ENCODE measurements around the gene MEIS2. TPM values are rescaled to one million over a fixed set of nuclear protein-coding genes. Genes with fewer than 3 reads are reported as not detected.

The MEIS2 gene
- total RNA-seq, 1 experiment from 2014 or later: 59.3 TPM

GRCh38 chr15:37112971-37113670 lies 12.8 kb upstream of the MEIS2 start:
- DNase-seq (ENCODE audit: low spot score): no peak

GRCh38 chr15:37112171-37112570 lies 11.8 kb upstream of the MEIS2 start:
- peak; percentile 54 for DNase-seq (ENCODE audit: low spot score)

DNA sequence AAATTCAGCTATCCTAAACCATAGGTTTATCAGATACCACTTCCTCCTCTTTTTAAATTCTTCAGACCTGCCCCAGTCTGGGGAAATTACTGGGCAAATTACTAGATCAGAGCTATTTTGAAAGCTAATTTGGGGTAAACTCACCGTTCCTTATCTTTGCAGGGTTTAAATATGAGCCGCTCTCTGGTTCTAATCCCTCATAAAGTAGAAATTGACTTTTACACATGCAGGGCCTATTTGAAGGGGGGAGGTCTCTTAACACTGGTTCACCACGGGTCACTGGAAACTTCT lies 11.0 kb upstream of the MEIS2 start:
- no peak for DNase-seq (ENCODE audit: low spot score)

DNA sequence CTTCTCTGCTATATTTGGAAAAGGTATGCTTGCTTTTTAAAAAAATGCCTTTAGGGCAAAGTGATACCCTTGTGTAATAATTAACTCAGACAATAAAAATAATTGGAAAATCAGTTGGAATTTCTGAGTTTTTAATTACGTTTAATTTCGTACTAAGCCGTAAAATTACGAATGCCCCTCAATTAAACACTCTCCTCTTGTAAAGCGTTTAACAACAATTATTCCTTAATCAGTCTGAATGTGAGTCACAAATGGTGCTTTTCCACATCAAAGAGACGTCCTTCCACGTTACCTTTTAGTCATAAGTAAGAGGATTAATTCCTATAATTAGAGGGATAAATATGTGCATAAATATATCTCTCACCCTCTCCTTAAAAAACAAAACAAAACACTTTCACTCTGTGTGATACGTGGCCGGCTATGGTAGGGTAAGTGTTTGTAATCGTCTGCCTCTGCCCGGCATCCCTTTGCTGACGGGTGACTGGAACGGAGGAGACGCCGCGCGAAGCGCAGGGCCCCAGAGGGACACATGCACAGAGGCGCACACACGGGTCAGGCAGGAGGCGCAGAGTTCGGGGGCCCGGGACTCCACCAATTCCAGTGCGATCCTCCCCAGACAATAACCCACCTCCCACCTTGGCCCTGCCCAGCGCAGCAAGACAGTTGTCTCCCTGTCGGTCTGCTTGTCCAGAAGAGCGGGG lies 9.7 kb upstream of the MEIS2 start:
- DNase-seq (ENCODE audit: low spot score): peak; percentile 66

DNA sequence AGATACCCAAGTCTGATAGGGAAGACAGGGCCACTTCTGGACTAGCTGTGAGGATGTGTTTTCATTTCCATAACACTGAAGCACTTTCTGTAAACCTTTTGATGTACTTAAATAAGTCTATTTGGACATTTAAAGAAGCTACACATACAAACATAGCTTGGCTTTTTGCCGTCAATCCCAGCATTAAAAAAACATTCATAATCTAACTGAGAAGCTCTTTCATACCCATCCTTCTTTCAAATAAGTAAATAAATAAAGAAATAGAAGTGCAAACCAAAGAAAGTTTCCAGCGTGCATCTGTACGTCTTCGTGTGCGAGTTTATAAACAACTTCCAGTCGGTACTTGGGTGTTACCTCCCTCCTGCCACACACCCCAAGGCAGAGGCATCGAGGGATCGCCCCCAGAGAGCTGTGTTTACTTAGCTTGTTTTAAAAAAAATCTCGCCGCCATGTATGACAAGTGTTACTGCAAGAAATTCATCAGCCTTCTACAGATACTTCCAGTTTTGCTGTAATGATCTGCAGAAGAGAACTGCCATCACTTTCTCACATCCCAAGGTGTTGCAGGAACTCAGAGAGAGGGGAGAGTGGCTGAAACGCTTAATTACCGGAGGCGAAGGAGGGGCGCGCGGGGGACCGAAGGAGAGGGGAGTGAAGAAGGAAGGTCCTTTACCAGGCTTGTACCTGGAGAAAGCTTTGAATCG lies 9.0 kb upstream of the MEIS2 start:
- no peak for DNase-seq (ENCODE audit: low spot score)

DNA sequence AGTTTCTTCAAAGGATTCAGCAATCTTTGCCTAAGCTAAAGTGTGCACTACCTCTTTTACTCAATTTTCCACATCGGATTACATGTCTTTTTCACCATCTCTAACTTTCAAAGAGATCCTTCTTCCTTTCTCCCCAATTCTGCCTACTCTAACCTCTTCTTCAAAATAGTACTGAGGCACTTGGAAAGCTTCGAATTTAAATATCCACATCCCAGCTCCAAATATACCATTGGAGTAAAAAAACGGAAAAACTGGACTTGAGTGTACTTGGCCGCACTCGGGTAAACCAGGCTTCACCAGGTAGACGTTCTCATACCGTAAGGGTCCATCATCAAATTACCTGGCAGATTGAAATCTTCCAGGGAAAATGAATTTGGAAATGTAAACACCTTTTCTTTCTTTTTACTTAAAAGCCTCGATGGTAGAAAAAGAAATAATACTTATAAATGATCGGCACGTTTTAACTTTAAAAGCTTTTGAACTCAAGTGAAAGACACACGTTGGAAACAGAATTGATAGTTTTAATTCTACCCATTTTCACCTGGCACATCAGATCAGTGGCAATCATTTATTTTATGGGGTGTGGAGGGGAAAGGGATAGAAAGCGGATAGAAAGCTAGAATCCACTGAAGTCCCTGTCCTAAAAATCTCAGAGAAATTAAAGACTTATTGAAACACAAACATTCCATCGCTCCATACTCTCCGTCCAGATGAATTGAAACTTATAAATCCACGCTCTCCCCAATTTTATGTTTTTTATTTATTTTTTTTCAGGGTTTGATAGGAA lies 8.2 kb upstream of the MEIS2 start:
- DNase-seq (ENCODE audit: low spot score): no peak

DNA sequence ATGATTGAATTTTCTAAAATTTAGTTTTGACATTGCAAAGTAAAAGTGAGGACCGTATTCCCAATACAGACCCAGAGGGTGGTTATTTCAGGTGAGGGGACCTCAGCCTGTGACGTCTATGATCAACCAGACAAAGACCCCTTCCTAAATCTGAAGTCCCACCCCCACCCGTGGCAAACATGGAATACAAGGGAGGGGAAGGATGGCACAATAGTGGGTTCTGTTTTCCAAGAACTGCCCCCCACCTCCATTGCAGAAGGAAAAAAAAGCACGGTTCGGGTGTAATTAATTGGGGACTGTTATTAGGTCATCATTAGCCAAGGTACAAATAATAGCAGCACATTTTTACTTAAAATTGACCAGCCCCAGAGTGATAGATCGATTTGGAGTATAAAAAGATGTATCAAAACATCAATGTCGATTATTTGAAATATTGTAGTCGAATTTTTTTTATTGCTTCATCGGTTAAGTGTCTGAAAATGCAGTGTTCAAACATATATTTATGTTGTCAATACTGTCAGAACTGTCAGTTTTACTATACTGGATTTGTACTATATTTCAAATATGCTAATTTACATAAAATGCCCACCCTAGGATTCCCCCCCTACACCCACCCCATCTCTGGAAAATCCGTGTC lies 7.5 kb upstream of the MEIS2 start:
- no peak for DNase-seq (ENCODE audit: low spot score)

GRCh38 chr15:37107071-37107743 lies 6.9 kb upstream of the MEIS2 start:
- no peak for DNase-seq (ENCODE audit: low spot score)

DNA sequence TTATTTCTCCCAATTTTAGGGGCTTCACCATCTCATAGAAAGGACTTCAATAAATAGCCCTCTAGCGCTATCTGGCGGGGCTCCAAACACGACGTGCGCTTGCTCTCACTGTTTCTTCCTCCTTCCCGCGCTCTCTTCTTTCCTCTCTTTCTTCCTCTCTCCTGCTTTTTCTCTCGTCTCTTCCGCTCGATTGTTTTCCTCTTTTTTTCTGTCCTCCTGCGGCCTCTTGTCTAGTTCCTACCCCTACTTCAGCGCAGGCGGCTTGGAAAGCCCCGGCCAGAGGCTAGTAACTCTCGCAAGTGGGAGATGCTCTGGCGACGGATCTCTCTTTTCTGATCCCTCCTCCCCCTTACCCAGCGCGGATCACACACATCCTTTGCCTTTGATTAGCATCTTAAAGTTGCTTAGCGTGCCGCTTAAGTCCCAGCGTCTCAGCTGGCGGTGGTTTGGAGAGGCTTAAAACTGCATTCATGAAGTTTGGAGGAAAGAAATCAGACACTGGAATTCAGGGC lies 6.2 kb upstream of the MEIS2 start:
- DNase-seq (ENCODE audit: low spot score): no peak

- DNase-seq (ENCODE audit: low spot score): no peak
These were observed 5.5 kb upstream of the MEIS2 start for GRCh38 chr15:37105889-37106288.

- no peak for DNase-seq (ENCODE audit: low spot score)
These were observed 4.7 kb upstream of the MEIS2 start for GRCh38 chr15:37105029-37105428.

DNA sequence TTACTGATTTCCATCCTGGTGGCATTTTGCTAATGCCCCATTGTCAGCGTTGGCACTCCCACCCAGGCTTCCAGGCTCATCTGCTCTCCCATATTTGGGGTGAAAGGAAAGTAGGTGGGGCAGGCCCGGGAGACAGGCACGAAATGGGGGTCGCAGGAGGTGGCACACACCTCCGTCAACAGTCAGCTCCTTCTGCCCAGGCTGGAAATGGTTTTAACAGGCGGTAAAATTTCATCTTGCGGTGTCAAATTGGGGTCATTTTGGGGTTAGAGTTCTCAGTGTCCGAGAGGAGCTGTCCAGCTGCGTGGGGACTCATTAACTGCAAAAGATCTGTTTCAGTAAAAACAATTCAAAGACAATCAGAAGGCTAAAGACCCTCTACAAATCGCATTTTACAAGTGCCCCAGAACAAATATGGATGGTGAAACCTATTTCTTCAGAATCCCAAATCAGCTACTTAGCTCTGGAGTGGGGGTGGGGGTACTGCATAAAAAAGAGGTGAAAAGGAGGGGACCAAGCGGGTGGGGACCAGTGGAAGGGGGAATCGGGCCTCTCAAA lies 4.2 kb upstream of the MEIS2 start:
- no peak for DNase-seq (ENCODE audit: low spot score)

GRCh38 chr15:37103475-37104423 lies 3.4 kb upstream of the MEIS2 start:
- no peak for DNase-seq (ENCODE audit: low spot score)

- no peak for DNase-seq (ENCODE audit: low spot score)
These were observed 2.8 kb upstream of the MEIS2 start for GRCh38 chr15:37103163-37103435.

DNA sequence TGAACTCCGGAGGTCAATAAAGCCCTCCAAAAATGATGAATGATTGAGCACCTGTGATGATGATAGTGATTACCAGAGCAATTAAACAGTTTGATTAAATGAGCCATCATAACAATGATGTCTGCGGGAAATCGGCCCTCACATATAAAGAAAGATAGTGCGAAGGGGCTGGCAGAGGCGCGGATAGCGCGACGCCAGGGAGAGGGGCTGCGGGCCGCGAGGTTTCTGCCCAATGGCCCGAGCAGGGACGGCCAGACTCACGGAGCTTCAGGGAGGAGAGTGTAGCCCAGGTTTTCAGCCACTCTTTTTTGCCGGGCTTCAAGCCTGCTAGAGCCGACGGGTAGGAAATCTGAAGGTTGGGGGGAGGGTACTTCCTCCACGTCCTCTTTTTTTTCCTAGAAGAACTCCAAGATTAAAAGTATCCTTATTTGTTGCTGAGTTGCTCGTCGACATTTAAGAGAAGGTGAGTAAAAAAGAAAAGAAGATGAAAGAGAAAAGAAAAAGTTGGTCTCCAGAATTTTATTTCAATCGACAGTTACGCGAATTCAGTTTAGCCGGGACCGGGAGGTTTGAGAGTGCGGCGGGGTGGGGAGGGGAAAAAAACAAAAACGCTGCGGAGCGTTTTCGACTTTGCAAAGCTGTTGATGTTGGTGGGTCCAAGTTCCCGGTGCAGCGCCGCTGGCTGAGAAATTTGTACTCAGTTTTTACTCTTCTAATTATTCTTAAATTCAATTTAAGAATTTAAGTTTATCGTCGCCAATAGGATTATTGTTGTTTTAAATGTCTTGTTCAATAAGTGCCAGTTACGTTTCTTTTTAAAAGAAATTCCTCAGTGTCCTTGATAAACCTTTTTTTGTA lies 2.2 kb upstream of the MEIS2 start:
- DNase-seq (ENCODE audit: low spot score): peak; percentile 55

DNA sequence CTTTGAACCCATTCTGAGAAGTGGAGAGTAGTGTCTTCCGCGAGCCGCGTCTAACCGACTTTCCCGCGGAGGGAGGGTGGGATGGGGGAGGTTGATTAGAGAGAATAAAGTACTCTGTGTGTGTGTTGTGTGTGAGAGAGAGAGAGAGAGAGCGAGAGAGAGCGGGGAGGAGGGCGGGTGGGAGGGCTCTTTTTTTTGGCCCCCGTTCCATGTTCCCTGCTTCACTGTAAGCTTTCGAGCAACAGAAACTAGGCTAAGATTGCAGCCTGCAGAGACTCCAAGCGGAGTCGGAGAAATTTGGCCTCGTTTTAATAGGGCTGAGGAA lies 1.6 kb upstream of the MEIS2 start:
- DNase-seq (ENCODE audit: low spot score): no peak

GRCh38 chr15:37100966-37101215 lies 542 bp upstream of the MEIS2 start:
- DNase-seq (ENCODE audit: low spot score): no peak

DNA sequence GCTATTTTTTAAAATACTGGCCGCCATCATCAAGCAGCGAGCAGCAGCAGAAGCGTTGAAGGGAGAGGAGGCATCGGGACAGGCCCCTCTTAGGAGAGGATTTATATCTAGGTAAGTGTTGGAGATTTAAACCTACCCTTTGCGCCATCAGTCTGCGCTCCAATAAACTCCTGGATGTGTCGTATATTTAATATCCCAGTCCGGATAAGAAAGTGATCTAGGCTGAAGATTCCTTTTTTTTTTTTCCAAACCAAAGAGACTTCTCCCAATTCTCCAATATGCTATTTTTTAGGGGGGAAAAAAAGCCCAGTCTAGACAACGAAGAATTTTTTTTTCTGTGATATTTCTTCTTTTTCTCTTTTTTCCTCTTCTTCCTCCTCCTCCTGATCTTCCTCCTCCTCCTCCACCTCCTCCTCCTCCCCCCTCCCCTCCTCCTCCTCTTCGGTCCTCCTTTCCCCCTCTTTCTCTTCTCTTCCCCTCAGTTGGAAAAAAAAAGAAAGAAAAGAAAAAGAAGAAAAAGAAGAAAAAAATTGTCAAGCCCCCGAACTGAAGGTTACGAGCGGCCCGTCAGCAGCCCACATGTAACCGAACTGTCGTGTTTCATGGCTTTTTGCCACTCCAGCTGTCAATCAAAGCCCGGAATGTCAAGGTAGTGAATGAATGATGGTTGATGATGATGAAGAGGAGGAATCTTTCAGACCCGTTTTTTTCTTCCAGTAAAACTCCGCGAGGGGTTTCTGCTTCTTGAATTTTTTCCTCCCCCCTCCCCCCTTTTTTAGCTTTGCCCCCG lies 835 bp downstream of the MEIS2 start:
- DNase-seq (ENCODE audit: low spot score): peak; percentile 69

Measured in HT-29 (cell line).